ENCODE data around the gene SURF6.
"Not testable (repeated sequence)": the region's sequence is repeated elsewhere in the genome, so short reads cannot be mapped to it uniquely, and the experiment has no call there.

SURF6 gene

DNA sequence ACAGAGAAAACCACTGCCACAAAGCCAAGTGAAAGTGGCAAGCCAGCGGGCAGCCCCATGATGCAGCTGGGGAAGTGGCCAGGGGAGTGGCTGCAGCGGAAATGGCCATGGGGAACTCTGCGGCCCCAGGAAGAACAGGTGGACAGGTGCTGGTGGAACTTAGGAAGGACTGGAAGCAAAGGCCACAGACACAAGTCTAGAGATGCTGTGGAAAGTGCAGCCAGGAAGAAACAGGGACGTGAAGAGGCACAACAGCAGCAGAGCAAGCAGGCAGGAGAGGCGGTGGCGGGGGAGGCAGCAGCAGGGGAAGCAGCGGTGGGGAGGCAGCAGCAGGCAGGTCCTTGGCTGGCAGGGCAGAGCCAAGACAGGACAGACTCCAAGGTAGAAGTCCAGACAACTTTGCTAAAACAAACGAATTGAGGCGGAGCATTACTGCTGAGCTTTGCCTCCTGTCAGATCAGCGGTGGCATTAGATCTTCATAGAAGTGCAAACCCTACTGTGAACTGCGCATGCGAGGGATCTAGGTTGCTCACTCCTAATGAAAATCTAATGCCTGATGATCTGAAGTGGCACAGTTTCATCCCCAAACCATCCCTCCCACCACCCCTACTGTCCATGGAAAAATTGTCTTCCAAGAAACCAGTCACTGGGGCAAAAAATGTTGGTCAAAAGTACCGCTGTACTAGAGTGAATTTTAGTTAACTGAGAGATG is 11.8 kb downstream of the SURF6 start:
- DNase-seq (ENCODE audit: low read depth): no peak
- H3K4me3 ChIP-seq (ENCODE audit: low read depth, low read length): no peak overlapping the region
- TF ChIP-seq, protein P1, sequence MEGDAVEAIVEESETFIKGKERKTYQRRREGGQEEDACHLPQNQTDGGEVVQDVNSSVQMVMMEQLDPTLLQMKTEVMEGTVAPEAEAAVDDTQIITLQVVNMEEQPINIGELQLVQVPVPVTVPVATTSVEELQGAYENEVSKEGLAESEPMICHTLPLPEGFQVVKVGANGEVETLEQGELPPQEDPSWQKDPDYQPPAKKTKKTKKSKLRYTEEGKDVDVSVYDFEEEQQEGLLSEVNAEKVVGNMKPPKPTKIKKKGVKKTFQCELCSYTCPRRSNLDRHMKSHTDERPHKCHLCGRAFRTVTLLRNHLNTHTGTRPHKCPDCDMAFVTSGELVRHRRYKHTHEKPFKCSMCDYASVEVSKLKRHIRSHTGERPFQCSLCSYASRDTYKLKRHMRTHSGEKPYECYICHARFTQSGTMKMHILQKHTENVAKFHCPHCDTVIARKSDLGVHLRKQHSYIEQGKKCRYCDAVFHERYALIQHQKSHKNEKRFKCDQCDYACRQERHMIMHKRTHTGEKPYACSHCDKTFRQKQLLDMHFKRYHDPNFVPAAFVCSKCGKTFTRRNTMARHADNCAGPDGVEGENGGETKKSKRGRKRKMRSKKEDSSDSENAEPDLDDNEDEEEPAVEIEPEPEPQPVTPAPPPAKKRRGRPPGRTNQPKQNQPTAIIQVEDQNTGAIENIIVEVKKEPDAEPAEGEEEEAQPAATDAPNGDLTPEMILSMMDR (IDR thresholded peaks at IDR 0.05; ENCODE audit: low read depth, low read length, missing control alignments): no peak

DNA sequence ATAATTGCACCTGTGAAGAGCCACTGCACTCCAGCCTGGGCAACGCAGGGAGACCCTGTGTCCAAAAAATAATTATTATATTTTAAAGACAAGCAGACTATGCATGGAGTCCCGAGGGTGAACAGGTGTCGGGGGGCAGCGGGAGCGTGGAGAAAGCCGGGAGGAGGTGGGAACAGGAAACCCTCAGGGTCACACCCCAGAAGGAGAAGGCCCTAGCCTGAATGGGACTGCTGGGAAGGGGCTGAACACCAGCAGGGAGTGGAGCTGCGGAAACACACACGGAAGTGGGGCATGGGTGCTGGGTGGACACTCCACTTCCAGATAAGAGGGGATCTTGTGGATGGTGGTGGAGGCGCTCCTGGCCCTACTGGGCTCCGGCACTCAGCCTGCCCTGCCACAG is 12.8 kb downstream of the SURF6 start:
- TF ChIP-seq, protein P1 (IDR thresholded peaks at IDR 0.05; ENCODE audit: low read depth, low read length, missing control alignments): no peak
- no peak overlapping the region for H3K4me3 ChIP-seq (ENCODE audit: low read depth, low read length)
- no peak for DNase-seq (ENCODE audit: low read depth)

DNA sequence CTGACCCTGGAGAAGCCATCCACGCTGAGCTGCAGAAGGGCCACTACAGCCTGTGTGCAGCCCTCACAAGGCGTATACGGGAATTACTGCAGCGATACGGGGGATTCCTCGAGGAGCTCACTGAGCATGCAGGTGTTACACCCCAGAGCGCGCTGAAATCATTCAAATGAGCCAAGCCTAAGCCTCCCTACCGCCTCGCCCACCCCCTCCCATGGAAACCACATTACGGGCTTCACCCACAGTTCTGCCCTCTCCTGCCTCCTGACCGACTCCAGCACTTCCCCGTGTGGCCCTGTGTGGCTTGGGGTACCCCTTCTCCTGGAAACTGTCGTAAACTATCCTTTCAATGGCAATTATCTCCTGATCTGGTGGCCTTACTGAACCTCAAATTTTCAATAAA is 13.3 kb downstream of the SURF6 start:
- no peak overlapping the region for H3K4me3 ChIP-seq (ENCODE audit: low read depth, low read length)
- no peak for DNase-seq (ENCODE audit: low read depth)
- TF ChIP-seq, protein P1 (IDR thresholded peaks at IDR 0.05; ENCODE audit: low read depth, low read length, missing control alignments): no peak

DNA sequence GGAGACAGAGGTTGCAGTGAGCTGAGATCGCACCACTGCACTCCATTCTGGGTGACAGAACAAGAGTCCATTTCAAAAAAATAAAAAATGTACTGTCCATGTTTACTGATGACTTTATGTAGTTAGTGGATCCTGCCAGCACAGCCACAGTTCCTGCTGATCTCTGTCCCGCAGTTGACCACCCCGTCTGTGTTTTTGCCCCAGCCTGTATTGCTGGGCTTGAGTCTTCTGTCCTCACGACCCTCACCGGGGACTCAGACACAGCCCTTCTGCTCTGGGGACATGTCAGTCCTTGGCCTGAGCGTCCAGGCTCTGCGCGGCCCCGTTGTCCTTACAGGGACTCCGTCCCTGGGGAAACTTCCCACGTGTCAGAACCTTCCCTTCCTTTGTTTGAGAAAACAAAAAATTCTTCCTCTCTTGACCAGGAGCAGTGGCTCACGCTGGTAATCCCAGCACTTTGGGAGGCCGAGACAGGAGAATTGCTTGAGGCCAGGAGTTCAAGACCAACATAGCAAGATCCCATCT is 14.5 kb downstream of the SURF6 start:
- no peak for DNase-seq (ENCODE audit: low read depth)
- H3K4me3 ChIP-seq (ENCODE audit: low read depth, low read length): no peak overlapping the region
- TF ChIP-seq, protein P1 (IDR thresholded peaks at IDR 0.05; ENCODE audit: low read depth, low read length, missing control alignments): no peak

DNA sequence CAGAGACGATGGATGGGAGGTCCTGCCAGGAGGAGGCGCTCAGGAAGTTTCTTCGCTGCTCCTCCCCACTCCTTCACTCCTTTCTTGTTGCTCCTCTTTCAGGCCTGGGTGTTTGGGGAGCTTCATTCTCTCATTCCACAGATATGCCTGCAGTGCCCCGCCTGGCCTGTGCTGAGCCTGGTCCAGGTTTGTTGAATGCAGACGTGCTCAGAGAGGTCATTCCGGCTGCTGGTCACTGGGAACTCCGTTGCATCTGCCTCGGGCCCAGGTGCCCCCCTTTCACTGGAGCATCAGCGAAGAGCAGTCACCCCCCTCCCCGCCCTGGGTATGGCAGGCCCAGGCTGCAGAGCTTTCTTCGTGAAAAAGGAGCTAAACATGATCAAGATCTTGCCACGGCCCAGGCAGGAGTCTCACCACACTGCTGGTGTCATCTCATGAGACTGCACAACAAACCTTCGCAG is 15.5 kb downstream of the SURF6 start:
- H3K4me3 ChIP-seq (ENCODE audit: low read depth, low read length): no peak overlapping the region
- DNase-seq (ENCODE audit: low read depth): no peak
- TF ChIP-seq, protein P1 (IDR thresholded peaks at IDR 0.05; ENCODE audit: low read depth, low read length, missing control alignments): no peak

DNA sequence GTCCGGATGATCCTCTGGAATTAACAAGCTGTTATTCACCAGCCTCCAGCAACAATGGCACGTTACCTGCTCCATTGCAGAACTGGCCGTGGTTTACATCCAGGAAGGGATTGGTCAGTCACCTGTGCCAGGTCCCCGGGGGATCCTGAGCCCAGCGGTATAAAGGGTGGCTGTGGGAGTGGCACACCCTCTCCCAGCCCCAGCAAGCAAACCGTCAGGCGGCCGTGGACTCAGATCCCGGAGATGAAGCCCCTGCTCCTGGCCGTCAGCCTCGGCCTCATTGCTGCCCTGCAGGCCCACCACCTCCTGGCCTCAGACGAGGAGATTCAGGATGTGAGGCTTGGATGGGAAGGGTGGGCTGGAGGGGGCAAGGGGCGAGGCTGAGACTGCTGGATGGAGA is 18.4 kb downstream of the SURF6 start:
- not testable (repeated sequence) for H3K4me3 ChIP-seq (ENCODE audit: low read depth, low read length); DNase-seq (ENCODE audit: low read depth)

DNA sequence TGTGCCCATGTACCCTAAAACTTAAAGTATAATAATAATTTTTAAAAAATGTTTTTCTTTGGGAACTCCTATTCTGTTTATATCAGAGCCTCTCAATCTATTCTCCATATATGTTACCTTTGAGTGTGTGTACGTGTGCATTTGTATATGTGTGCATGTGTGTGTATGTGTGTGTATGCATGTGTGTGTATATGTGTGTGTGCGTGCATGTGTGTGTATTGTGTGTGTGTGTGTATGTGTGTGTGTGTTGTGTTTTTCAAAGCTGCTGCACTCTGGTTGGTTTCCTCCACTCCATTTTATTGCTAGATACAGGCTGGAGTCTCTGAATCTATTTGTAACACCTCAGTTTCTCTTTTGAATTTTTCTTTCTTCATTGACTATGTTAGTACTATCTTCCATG is 20.0 kb downstream of the SURF6 start:
- no peak for DNase-seq (ENCODE audit: low read depth)
- H3K4me3 ChIP-seq (ENCODE audit: low read depth, low read length): no peak overlapping the region
- TF ChIP-seq, protein P1 (IDR thresholded peaks at IDR 0.05; ENCODE audit: low read depth, low read length, missing control alignments): no peak
